Stimulated activated naive CD4-positive, alpha-beta T cell treated with Interleukin-2 at 50 U/mL for 16 hours (primary cell): Measurements from ENCODE around the gene SLCO1B3.
"Not testable (repeated sequence)": the region's sequence is repeated elsewhere in the genome, so short reads cannot be mapped to it uniquely, and the experiment has no call there.

Experiments
- DNase-seq: peaks from one replicate; lab custom pipeline; 2025; lab: John Stamatoyannopoulos, UW

Gene SLCO1B3, protein sequence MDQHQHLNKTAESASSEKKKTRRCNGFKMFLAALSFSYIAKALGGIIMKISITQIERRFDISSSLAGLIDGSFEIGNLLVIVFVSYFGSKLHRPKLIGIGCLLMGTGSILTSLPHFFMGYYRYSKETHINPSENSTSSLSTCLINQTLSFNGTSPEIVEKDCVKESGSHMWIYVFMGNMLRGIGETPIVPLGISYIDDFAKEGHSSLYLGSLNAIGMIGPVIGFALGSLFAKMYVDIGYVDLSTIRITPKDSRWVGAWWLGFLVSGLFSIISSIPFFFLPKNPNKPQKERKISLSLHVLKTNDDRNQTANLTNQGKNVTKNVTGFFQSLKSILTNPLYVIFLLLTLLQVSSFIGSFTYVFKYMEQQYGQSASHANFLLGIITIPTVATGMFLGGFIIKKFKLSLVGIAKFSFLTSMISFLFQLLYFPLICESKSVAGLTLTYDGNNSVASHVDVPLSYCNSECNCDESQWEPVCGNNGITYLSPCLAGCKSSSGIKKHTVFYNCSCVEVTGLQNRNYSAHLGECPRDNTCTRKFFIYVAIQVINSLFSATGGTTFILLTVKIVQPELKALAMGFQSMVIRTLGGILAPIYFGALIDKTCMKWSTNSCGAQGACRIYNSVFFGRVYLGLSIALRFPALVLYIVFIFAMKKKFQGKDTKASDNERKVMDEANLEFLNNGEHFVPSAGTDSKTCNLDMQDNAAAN

GRCh38 chr12:20810487-20810886, at the start of gene SLCO1B3:
TSS of gene SLCO1B3 (plus strand) at chr12:20810705. CDS start at chr12:20815739, 5,034 bp downstream.
- DNase-seq, result no peak

GRCh38 chr12:20777420-20777819, 33.1 kb upstream of the SLCO1B3 start:
- DNase-seq, result no peak

- DNase-seq, result no peak
These were observed 31.5 kb upstream of the SLCO1B3 start for GRCh38 chr12:20778969-20779368.

DNA sequence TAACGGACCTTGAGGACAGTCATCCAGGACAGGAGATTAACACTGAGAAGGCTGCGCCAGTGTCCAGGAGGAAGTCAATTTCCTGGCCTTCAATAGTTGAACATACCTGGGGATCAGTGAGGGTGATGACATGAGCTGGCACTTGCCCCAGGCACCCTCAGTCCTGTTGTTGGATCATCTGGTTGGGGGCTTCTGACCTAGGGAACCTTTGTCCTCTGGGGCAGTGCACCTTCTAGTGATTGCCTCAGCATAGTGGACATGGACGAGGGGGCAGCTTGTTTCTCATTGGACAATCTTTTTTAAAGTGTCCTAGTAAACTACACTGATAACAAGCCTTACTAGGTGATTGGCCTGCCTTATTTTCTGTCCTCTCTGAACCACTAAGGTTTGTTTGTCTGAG, 30.5 kb upstream of the SLCO1B3 start:
- not testable (repeated sequence) for DNase-seq

DNA sequence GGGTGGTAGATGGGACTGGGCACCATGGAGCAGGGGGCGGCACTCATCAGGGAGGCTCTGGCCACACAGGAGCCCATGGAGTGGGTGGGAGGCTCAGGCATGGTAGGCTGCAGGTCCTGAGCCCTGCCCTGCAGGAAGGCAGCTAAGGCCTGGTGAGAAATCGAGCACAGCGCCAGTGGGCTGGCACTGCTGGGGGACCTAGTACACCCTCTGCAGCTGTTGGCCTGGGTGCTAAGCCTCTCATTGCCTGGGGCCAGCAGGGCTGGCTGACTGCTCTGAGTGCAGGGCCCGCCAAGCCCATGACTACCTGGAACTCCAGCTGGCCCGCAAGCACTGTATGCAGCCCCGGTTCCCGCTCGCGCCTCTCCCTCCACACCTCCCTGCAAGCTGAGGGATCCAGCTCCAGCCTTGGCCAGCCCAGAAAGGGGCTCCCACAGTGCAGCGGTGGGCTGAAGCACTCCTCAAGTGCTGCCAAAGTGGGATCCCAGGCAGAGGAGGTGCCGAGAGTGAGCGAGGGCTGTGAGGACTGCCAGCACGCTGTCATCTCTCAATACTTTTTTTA, 26.6 kb upstream of the SLCO1B3 start:
- DNase-seq, result not testable (repeated sequence)

DNA sequence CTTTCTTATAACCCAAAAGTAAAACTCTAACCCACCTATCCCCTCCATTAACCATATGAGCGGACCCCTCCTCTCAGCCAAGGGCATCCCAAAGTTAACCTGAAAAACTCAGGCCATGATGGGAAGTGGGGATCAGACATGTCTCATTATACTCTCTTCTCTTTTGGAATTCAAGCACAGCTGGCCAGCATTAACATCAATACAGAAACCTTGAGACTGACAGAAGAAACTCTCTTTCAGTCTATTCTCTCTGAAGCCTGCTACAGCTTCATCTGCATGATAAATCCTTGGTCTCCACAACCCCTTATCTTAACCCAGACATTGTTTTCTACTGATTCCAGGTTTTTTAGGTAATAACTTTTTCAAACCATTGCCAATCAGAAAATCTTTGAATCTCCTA, 17.5 kb upstream of the SLCO1B3 start:
- no peak for DNase-seq

GRCh38 chr12:20798554-20798953, 12.0 kb upstream of the SLCO1B3 start:
- no peak for DNase-seq

- DNase-seq, result no peak
These were observed 10.3 kb upstream of the SLCO1B3 start for GRCh38 chr12:20800160-20800559.

DNA sequence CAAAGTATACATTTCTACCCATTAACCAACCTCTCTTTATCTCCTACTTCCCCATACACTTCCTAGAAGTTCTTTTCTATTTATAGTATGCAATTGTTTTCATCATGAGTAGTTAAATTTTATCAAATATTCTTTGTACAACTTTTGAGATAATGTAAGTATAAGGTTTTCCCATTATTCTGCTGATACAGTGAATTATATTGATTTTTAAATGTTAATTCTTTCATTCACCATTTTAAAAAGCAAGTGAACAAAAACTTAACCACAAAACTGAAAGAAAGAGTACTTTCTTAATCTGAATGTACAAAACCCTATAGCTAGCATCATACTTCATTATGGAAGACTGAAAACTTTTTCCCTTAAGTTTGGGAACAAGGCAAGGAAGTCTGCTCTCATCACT, 9.5 kb upstream of the SLCO1B3 start:
- no peak for DNase-seq

GRCh38 chr12:20805921-20806320, 4.6 kb upstream of the SLCO1B3 start:
- DNase-seq, result no peak

DNA sequence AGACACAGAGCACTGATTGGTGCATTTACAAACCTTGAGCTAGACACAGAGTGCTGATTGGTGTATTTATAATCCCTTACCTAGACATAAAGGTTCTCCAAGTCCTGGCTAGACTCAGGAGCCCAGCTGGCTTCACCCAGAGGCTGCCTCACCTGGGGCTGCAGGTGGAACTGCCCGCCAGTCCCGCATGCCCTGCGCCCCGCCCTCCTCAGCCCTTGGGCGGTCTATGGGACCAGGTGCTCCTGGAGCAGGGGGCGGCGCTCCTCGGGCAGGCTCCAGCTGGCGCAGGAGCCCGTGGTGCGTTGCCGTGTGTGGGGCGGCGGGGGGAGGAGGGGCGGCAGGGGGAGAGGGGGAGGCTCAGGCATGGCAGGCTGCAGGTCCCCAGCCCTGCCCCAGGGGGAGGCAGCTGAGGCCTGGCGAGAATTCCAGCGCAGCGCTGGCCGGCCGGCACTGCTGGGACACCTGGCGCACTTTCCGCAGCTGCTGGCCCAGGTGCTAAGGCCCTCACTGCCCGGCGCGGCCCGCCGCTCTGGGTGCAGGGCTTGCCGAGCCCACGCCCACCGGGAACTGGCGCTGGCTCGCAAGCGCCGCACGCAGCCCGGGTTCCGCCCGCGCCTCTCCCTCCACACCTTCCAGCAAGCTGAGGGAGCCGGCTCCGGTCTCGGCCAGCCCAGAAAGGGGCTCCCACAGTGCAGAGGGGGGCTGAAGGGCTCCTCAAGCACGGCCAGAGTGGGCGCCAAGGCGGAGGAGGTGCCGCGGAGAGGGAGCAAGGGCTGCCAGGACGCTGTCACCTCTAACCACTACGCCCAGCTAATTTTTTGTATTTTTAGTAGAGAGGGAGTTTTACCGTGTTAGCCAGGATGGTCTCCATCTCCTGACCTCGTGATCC, 3.1 kb upstream of the SLCO1B3 start:
- DNase-seq, result no peak

DNA sequence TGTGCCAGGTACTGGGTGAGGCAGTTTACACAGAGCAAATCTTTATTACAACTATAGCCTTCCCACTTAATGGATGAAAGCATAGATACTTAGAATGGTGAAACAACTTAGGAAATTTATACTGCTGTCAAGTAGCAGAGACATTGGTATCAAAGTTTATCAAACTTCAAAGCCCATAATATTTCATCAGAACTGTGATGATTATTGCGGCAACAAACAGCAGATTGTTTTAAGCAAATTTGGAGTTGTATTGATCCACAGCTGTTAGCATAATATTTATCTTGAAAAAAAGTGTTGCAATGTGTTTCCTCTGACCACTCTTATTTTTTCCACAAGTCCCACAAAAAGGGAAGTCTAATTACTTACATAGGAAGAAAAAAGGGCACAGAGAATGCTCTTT, 2.0 kb upstream of the SLCO1B3 start:
- no peak for DNase-seq

DNA sequence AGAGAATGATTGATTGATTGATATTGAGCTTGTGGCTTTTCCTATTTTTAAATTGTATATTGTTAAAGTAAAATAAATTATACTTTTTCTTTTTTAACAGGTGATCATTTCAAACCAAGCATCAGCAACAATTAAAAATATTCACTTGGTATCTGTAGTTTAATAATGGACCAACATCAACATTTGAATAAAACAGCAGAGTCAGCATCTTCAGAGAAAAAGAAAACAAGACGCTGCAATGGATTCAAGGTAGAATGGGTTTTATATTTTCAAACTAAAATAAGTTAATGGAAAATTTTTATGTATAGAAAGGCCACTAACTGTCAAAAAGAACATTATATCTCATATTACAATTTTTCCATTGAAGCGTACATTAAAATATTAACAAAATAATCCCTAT, 5.1 kb downstream of the SLCO1B3 start:
- no peak for DNase-seq

GRCh38 chr12:20822415-20822814, 11.9 kb downstream of the SLCO1B3 start:
- DNase-seq, result no peak

DNA sequence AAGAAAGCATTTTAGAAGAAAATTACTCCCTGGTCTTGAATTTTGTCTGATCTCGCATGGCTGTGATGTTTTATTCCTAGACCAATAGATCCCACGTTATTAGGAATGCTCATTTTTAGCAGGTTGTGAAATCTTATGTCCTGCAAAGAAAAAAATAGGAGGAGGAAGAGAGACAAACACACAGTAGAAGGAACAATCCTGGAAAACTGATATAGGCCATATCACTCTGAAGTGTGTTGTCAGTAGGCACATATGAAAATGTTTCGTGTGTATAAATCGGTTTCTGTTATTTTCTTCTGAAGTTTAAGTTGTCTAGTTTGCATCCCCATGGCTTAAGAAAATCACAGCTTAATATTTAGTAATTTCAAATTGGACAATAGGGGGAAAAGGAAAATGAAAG, 12.4 kb downstream of the SLCO1B3 start:
- DNase-seq, result no peak

DNA sequence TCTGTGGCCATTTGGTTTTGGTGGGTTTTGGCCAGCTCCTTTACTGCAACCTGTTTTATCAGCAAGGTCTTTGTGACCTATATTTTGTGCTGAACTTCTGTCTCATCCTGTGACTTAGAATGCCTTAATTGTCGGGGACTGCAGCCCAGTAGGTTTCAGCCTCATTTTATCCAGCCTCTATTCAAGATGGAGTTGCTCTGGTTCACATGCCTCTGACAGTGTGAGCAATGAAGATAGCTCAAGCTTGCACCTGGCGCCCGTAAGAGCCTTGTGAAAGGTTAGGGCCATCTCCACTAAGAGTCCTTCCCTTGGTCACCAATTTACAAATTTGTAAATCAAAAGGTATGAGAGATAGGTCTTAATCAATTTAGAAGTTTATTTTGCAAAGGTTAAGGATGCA, 19.4 kb downstream of the SLCO1B3 start:
- DNase-seq, result no peak

DNA sequence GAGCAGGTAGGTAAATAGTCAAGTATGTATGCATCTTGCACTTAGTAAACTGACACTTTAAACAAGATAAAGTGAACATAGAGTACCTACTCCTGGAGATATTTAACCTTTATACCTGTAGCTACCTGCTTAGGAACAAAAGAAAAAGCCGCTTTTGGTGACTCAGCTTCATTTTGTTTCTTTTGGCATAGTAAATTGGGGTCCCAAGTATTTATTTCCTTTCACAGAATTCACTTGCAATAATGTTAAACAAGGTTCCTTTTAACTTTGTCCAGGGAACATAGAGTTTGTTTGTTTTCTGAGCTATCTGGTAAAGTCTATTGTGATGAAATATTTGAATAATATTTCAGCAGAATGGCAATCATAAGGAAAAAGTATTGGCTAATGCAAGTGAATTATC, 20.0 kb downstream of the SLCO1B3 start:
- no peak for DNase-seq

DNA sequence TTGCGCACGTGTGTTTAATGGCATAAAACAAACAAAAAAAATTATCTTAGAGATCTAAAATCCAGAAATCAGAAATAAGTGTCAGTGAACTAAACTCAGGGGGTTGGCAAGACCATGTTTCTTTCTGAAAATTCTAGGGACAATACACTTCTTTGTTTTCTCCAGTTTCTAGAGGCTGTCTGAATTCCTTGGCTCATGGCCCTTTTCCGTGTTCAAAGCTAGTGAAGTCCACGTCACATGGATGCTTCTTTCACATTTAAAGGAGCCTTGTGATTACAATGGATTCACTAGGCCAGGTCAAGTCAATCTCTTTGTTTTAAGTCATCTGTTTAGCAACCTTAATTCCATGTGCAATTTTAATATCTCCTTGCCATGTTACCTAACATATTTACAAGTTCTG, 22.4 kb downstream of the SLCO1B3 start:
- DNase-seq, result no peak

GRCh38 chr12:20852649-20853048, 42.1 kb downstream of the SLCO1B3 start:
- no peak for DNase-seq

- DNase-seq, result no peak
These were observed 52.6 kb downstream of the SLCO1B3 start for GRCh38 chr12:20863056-20863455.

GRCh38 chr12:20865873-20866272, 55.4 kb downstream of the SLCO1B3 start:
- DNase-seq, result no peak

- no peak for DNase-seq
These were observed 57.8 kb downstream of the SLCO1B3 start for GRCh38 chr12:20868277-20868676.
